HEK293T (cell line): ENCODE measurements around the gene SYTL1.

Experiments
- CTCF ChIA-PET: fragments of 350-600 bp; formaldehyde crosslinking; extraction: SDS; loops from one replicate; lab custom pipeline; 2021; ENCODE audit warnings: antibody characterized with exemption, inconsistent platforms; lab: Yijun Ruan, JAX
- POLR2A ChIA-PET: fragments of 350-600 bp; formaldehyde crosslinking; extraction: SDS; loops from one replicate; lab custom pipeline; 2020; ENCODE audit warnings: antibody characterized with exemption, inconsistent platforms; lab: Yijun Ruan, JAX
- DNase-seq: peaks from one replicate; pipeline ENCODE4 v3.0.0; 2012; ENCODE audit warnings: mixed read lengths; ENCODE audit errors: extremely low spot score
- ARNT ChIP-seq: fragments of 450-650 bp; IDR thresholded peaks from 2 replicates; pipeline ENCODE4 v1.6.1; 2017; ENCODE audit warnings: mild to moderate bottlenecking
- BHLHE40 ChIP-seq: fragments of 450-650 bp; IDR thresholded peaks from 2 replicates; pipeline ENCODE4 v1.6.1; 2016; ENCODE audit warnings: mild to moderate bottlenecking, moderate library complexity, borderline replicate concordance
- CTBP1 ChIP-seq: fragments of 450-650 bp; IDR thresholded peaks from 2 replicates; pipeline ENCODE4 v1.6.1; 2016; ENCODE audit warnings: borderline replicate concordance
- ELF4 ChIP-seq: fragments of 450-650 bp; IDR thresholded peaks from 2 replicates; pipeline ENCODE4 v1.6.1; 2017; ENCODE audit warnings: antibody characterized with exemption
- FOXA1 ChIP-seq: fragments of 450-650 bp; IDR thresholded peaks from 2 replicates; pipeline ENCODE4 v1.6.1; 2016; ENCODE audit warnings: mild to moderate bottlenecking
- FOXK2 ChIP-seq: fragments of 450-650 bp; IDR thresholded peaks from 2 replicates; pipeline ENCODE4 v1.6.1; 2016; ENCODE audit warnings: mild to moderate bottlenecking
- FOXM1 ChIP-seq: fragments of 450-650 bp; IDR thresholded peaks from 2 replicates; pipeline ENCODE4 v1.6.1; 2017; ENCODE audit warnings: mild to moderate bottlenecking, borderline replicate concordance
- HDGF ChIP-seq: fragments of 450-650 bp; IDR thresholded peaks from 2 replicates; pipeline ENCODE4 v1.6.1; 2017; ENCODE audit warnings: antibody characterized with exemption, borderline replicate concordance
- L3MBTL2 ChIP-seq: fragments of 450-650 bp; conservative IDR thresholded peaks from 2 replicates; pipeline ENCODE4 v1.6.1; 2016; ENCODE audit warnings: mild to moderate bottlenecking
- LEF1 ChIP-seq: fragments of 450-650 bp; IDR thresholded peaks from 2 replicates; pipeline ENCODE4 v1.6.1; 2017; ENCODE audit warnings: mild to moderate bottlenecking, borderline replicate concordance
- NFRKB ChIP-seq: fragments of 450-650 bp; IDR thresholded peaks from 2 replicates; pipeline ENCODE4 v1.6.1; 2016; ENCODE audit warnings: mild to moderate bottlenecking, moderate library complexity
- SP1 ChIP-seq: fragments of 450-650 bp; IDR thresholded peaks from 2 replicates; pipeline ENCODE4 v1.6.1; 2017
- SUZ12 ChIP-seq: fragments of 450-650 bp; IDR thresholded peaks from 2 replicates; pipeline ENCODE4 v1.6.1; 2016; ENCODE audit warnings: mild to moderate bottlenecking
- TARDBP ChIP-seq: fragments of 450-650 bp; IDR thresholded peaks from 2 replicates; pipeline ENCODE4 v1.6.1; 2016
- ZNF384 ChIP-seq: fragments of 450-650 bp; IDR thresholded peaks from 2 replicates; pipeline ENCODE4 v1.6.1; 2016
- TF ChIP-seq, protein P1 (sequence below): fragments of 450-650 bp; IDR thresholded peaks from 2 replicates; pipeline ENCODE4 v1.6.1; 2016

Gene SYTL1

DNA sequence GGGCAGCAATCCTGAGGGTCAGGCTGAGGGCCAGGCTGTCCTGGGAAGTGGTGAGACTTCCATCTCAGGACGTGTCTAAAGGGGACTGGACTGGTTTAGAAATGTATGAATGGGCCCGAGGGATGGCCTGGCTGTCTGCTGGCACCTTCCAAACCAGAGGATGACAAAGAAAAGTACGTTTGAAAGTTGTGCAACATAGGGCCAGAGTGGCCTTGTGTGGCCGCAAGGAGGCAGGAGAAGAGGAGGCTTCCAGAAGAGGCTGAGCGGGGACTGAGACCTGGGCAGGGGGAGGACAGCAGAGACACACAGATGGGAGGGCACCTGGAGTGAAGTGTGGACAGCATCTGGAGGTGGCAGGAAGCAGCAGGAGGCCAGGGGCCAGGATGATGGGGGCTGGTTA lies 2.6 kb upstream of the SYTL1 start:
- CTCF ChIA-PET: interaction anchor here (0.5 kb wide), 1 partner anchor 15 kb away, joined by 4 read pairs; no protein-coding TSS in a partner anchor
- TF ChIP-seq HDGF (no peak), SP1 (no peak), ARNT (no peak), TARDBP (no peak)
- DNase-seq: no peak
- POLR2A ChIA-PET: no interaction called here

DNA sequence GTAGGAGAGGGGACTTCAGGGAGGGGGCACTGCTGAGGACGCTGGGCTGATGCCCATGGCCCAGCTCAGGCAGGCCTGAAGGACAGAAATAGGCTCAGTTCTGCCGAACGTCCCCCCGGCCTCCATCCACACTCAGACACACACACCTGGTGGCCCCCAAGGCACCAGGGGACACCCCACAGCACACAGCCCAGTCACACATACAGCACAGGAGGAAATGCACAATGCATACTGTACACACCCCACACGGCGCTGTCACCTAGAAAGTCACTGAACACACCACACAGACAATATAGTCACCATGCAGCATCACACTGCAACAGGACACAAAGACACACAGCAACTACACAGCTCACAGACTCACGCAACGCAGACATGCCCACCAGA lies 562 bp downstream of the SYTL1 start:
- ChIA-PET CTCF (interaction anchor here (1.2 kb wide), 2 partner anchors 9 to 15 kb away, joined by 3 to 5 read pairs; no protein-coding TSS in a partner anchor), POLR2A (interaction anchor here (1.2 to 2.8 kb wide), 3 partner anchors 8 to 23 kb away, joined by 3 to 24 read pairs (median 3); partner anchors contain the start of genes MAP3K6 and TMEM222)
- DNase-seq: no peak
- no peak for TF ChIP-seq BHLHE40
- TF ChIP-seq ZNF384: no peak
- TF ChIP-seq SP1: no peak
- TF ChIP-seq CTBP1: no peak
- no peak for TF ChIP-seq LEF1
- TF ChIP-seq ARNT: no peak
- TF ChIP-seq FOXA1: no peak
- TF ChIP-seq FOXM1: no peak
- TF ChIP-seq ELF4: no peak
- TF ChIP-seq SUZ12: no peak
- TF ChIP-seq, protein P1, sequence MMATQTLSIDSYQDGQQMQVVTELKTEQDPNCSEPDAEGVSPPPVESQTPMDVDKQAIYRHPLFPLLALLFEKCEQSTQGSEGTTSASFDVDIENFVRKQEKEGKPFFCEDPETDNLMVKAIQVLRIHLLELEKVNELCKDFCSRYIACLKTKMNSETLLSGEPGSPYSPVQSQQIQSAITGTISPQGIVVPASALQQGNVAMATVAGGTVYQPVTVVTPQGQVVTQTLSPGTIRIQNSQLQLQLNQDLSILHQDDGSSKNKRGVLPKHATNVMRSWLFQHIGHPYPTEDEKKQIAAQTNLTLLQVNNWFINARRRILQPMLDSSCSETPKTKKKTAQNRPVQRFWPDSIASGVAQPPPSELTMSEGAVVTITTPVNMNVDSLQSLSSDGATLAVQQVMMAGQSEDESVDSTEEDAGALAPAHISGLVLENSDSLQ: no peak
- TF ChIP-seq NFRKB: no peak
- no peak for TF ChIP-seq FOXK2
- TF ChIP-seq HDGF: no peak
- TF ChIP-seq L3MBTL2: no peak
- no peak for TF ChIP-seq TARDBP

DNA sequence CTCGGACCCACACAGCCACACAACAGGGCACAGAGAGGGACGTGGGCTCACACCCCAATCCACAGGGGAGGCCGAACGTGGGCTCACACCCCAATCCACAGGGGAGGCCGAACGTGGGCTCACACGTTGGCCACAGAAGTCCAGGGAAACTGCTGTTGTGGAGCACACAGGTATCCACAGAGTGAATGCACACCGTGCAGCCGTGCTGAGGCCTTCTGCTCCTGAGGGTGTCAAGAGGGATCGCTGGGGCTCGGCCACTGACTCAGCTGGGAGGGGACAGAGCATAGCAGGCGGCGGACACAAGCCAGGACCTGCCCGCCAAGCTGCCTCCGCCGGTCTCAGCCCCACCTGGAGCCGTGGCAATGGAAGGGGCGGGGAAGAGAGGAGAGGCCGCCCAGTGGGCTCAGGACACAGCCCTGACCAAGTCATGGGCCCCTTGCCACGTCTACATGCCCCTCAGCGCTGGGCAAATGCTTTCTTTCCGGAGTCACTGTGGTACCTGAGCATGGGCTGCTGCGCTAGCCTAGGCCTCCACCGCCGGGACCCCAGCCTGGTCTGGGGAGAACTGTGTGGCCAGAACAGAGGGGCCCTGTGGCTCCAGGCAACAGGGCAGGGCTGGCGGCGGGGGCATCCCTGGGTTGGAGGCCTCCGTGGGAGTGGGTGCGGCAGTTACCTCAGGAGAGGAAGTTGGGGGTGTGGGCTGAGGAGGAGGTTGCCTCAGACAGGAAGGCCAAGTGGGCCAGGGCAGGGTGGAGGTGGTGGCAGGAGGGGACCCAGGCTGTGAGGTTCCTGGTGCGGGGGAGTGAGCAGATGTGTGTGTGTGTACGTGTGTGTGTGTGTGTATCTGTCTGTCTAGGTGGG lies 1.2 kb downstream of the SYTL1 start:
- DNase-seq: no peak
- POLR2A ChIA-PET: interaction anchor here (1.3 to 2.8 kb wide), 2 partner anchors 20 to 23 kb away, joined by 3 to 24 read pairs; partner anchors contain the start of genes MAP3K6 and TMEM222
- TF ChIP-seq FOXK2 (no peak), FOXA1 (no peak), FOXM1 (no peak), NFRKB (no peak), TARDBP (no peak), ZNF384 (no peak), BHLHE40 (no peak), SUZ12 (no peak), SP1 (no peak), ARNT (no peak), LEF1 (no peak), L3MBTL2 (no peak), HDGF (no peak), ELF4 (no peak), CTBP1 (no peak)
- TF ChIP-seq, protein P1: no peak
- CTCF ChIA-PET: interaction anchor here (0.6 to 1.2 kb wide), 4 partner anchors 10 to 23 kb away, joined by 3 to 7 read pairs (median 4); partner anchors contain the start of gene MAP3K6

DNA sequence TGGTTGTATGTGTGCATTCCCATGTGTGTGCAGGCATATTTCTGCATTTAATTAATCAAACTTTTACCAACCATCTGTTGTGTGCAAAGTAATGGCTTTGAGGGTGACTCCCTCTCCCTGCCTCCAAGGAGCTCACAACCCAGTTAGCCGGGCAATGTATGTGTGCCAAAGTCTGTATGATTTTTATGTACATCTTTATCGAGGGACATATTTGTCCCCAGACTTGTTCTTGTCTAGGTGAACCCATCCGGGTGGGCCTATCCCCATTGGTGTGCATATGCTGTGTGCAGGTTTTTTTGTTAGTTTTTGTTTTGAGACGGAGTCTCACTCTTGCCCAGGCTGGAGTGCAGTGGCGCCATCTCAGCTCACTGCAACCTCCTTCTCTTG lies 1.8 kb downstream of the SYTL1 start:
- CTCF ChIA-PET: interaction anchor here (0.9 to 1.1 kb wide), 3 partner anchors 11 to 23 kb away, joined by 3 to 7 read pairs (median 6); partner anchors contain the start of gene MAP3K6
- POLR2A ChIA-PET: no interaction called here
- TF ChIP-seq, protein P1: no peak
- TF ChIP-seq BHLHE40 (no peak), ZNF384 (no peak), ARNT (no peak)
- no peak for DNase-seq

DNA sequence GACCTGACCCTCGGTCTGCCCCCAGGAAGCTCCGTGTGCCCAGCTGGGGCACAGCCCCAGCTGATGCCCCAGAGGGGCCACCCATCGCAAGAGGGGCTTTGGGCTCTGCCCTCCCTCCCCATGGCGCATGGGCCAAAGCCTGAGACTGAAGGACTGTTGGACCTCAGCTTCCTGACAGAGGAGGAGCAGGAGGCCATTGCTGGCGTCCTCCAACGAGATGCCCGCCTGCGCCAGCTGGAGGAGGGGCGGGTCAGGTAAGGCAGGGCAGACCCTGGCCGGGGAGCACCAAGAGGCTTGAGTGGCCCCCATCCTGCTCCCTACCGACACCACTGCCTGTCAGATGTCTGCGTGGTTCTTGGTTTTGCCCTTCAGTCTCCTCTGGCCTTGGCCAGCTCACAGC lies 3.5 kb downstream of the SYTL1 start:
- DNase-seq: no peak
- ChIA-PET POLR2A (interaction anchor here (1.4 to 1.5 kb wide), 2 partner anchors 9 to 22 kb away, joined by 3 to 4 read pairs; no protein-coding TSS in a partner anchor), CTCF (interaction anchor here (0.6 kb wide), 1 partner anchor 415 kb away, joined by 3 read pairs; no protein-coding TSS in a partner anchor)
- TF ChIP-seq BHLHE40 (no peak), NFRKB (no peak), SUZ12 (no peak), HDGF (no peak), FOXK2 (no peak), L3MBTL2 (no peak)

DNA sequence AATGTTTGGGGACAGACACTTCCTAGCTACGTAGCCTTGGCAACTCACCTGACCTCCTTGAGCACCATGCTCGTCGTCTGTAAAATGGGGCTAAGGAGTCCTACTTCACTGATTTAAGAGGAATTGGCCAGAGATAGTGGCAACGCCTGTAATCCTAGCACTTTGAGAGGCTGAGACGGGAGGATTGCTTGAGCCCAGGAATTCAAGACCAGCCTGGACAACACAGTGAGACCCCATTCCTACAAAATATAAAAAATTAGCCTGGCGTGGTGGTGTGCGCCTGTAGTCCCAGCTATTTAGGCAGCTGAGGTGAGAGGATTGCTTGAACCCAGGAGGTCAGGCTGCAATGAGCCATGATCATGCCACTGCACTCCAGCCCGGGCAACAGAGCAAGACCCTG lies 4.5 kb downstream of the SYTL1 start:
- CTCF ChIA-PET: interaction anchor here (1.4 kb wide), 1 partner anchor 13 kb away, joined by 4 read pairs; no protein-coding TSS in a partner anchor
- DNase-seq: no peak
- TF ChIP-seq BHLHE40: no peak
- TF ChIP-seq SP1: no peak
- no peak for TF ChIP-seq L3MBTL2
- no peak for TF ChIP-seq ARNT
- no peak for TF ChIP-seq TARDBP
- no peak for TF ChIP-seq FOXM1
- TF ChIP-seq, protein P1: no peak
- TF ChIP-seq HDGF: no peak
- POLR2A ChIA-PET: interaction anchor here (1.8 kb wide), 1 partner anchor 20 kb away, joined by 8 read pairs; the partner anchor contains the start of gene MAP3K6
